GM19043 (cell line): ENCODE results near the gene MBTD1.
A peak's percentile ranks its signal among the peaks of the same experiment; 100 is the strongest.
"Not testable (repeated sequence)": the region's sequence is repeated elsewhere in the genome, so short reads cannot be mapped to it uniquely, and the experiment has no call there.

Experiments used
- ATAC-seq: cut with Tn5 transposase; IDR thresholded peaks from one replicate; pipeline ENCODE4 v1.9.1; 2021; ENCODE audit warnings: low read depth; ENCODE audit not compliant: unreplicated experiment

The MBTD1 gene

GRCh38 chr17:51256101-51256500 lies 3.7 kb downstream of the MBTD1 start:
- ATAC-seq: no peak

- ATAC-seq: no peak
These were observed 4.2 kb downstream of the MBTD1 start for GRCh38 chr17:51255673-51256072.

- no peak for ATAC-seq
These were observed 8.8 kb downstream of the MBTD1 start for GRCh38 chr17:51251010-51251409.

- ATAC-seq: no peak
These were observed 9.5 kb downstream of the MBTD1 start for GRCh38 chr17:51250314-51250840.

GRCh38 chr17:51245535-51245934 lies 14.3 kb downstream of the MBTD1 start:
- ATAC-seq: no peak

GRCh38 chr17:51244041-51244440 lies 15.8 kb downstream of the MBTD1 start:
- no peak for ATAC-seq

- no peak for ATAC-seq
These were observed 19.6 kb downstream of the MBTD1 start for GRCh38 chr17:51240275-51240674.

GRCh38 chr17:51238255-51238887 lies 21.5 kb downstream of the MBTD1 start:
- ATAC-seq: peak; percentile 81

- no peak for ATAC-seq
These were observed 25.7 kb downstream of the MBTD1 start for GRCh38 chr17:51234162-51234561.

- ATAC-seq: no peak
These were observed 27.9 kb downstream of the MBTD1 start for GRCh38 chr17:51231999-51232398.

GRCh38 chr17:51230306-51230705 lies 29.5 kb downstream of the MBTD1 start:
- ATAC-seq: no peak

- ATAC-seq: no peak
These were observed 30.0 kb downstream of the MBTD1 start for GRCh38 chr17:51229889-51230288.

- ATAC-seq: no peak
These were observed 31.7 kb downstream of the MBTD1 start for GRCh38 chr17:51228161-51228560.

GRCh38 chr17:51225523-51225922 lies 34.3 kb downstream of the MBTD1 start:
- ATAC-seq: not testable (repeated sequence)

- no peak for ATAC-seq
These were observed 35.2 kb downstream of the MBTD1 start for GRCh38 chr17:51224402-51225262.

- no peak for ATAC-seq
These were observed 38.5 kb downstream of the MBTD1 start for GRCh38 chr17:51221322-51221721.

- ATAC-seq: no peak
These were observed 41.9 kb downstream of the MBTD1 start for GRCh38 chr17:51217946-51218345.

GRCh38 chr17:51214920-51215319 lies 44.9 kb downstream of the MBTD1 start:
- no peak for ATAC-seq

- ATAC-seq: no peak
These were observed 56.0 kb downstream of the MBTD1 start for GRCh38 chr17:51203838-51204237.

GRCh38 chr17:51200846-51201245 lies 59.0 kb downstream of the MBTD1 start:
- no peak for ATAC-seq

GRCh38 chr17:51200295-51200694 lies 59.6 kb downstream of the MBTD1 start:
- ATAC-seq: no peak

- no peak for ATAC-seq
These were observed 62.1 kb downstream of the MBTD1 start for GRCh38 chr17:51197754-51198153.
